Fibroblast of mammary gland (primary cell): ENCODE results near the gene IKZF2.

Experiments
- DNase-seq: peaks from one replicate; pipeline ENCODE4 v3.0.0-alpha.2; 2010; ENCODE audit warnings: low read depth
- H3K4me3 ChIP-seq: 2 replicates; pipeline ENCODE4 v1.5.1; 2011; ENCODE audit warnings: low read depth, mild to moderate bottlenecking, low read length, moderate library complexity; ENCODE audit not compliant: control insufficient read depth
- TF ChIP-seq, protein P1 (sequence below): conservative IDR thresholded peaks from 2 replicates; pipeline ENCODE4 v1.5.1; 2011; ENCODE audit warnings: low read depth, low read length, inconsistent platforms; ENCODE audit not compliant: control insufficient read depth, insufficient read depth

IKZF2 gene

DNA sequence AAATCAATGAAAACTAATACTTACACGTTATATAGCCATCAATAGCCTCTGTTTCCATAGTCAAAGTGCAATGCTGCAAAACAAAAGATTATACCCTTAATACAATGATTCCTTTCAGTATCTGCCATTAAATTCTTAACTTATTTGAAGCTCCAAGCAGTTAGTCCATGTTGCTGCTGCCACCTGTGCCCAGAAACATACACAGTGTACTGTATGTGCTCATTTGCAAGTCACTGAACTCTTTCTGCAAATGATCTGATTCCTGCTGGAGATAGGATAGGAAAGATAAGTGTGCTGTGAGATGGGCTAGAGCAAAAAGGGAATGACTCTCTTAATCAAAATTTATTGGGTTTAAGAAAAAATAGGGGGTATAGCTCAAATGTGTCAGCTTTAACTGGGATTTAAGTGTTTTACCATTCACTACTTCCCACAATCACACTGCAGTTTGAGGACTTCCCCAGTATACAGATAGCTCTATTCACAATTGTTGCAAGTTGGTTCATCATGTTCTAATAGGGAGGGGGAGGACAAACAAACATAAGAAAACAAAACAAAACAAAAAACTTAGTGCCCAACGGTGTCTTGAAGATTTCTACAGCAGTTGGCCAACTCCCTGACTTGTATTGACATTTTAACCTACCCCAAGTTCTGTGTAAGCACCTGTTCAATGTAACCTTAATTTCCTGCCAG, 2.7 kb downstream of the IKZF2 start:
- H3K4me3 ChIP-seq = peak overlapping the region; percentile 78
- DNase-seq = no peak
- TF ChIP-seq, protein P1, sequence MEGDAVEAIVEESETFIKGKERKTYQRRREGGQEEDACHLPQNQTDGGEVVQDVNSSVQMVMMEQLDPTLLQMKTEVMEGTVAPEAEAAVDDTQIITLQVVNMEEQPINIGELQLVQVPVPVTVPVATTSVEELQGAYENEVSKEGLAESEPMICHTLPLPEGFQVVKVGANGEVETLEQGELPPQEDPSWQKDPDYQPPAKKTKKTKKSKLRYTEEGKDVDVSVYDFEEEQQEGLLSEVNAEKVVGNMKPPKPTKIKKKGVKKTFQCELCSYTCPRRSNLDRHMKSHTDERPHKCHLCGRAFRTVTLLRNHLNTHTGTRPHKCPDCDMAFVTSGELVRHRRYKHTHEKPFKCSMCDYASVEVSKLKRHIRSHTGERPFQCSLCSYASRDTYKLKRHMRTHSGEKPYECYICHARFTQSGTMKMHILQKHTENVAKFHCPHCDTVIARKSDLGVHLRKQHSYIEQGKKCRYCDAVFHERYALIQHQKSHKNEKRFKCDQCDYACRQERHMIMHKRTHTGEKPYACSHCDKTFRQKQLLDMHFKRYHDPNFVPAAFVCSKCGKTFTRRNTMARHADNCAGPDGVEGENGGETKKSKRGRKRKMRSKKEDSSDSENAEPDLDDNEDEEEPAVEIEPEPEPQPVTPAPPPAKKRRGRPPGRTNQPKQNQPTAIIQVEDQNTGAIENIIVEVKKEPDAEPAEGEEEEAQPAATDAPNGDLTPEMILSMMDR = no peak

DNA sequence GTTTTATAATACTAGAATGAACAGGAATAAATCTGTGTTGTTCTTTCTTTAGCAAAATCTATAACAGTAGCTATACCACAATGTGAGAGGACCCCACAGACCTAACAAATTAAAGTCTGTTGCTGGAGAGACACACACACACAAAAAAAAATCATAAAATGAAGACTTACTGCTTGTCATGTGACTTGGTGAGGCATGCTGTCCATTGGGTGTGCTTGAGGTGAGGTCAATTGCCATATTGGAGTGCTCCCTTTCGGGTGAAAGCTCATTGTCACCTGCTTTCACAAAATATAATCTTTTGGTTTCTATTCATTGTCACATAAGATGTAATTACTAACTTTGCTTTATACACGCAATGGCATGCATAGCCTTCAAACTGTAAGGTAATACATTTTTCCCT, 3.9 kb downstream of the IKZF2 start:
- no peak overlapping the region for H3K4me3 ChIP-seq
- DNase-seq = no peak
- TF ChIP-seq, protein P1 = no peak

DNA sequence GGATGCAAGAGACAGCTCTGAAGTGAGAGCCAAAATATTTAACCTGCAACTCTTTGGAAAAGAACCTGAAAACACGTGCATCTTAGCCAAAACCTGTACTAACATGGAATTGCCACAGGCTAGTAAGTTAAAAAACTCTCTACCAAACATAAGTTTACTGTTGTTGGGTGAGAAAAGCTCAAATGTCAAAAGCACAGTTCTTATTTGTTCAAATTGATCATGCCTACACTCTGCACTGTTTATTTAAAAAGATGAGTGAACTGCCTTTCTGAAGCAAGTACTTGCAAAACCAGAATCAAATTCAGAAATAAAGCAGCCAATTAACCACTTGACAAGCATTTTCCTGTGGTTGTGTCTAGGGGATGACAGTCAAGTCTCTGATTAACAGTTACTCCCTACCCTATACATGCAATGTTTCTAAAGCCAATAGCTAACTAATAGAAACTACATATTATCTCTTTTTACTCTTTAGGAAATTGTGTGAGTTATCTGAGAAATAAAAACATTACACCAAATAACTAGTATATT, 5.6 kb downstream of the IKZF2 start:
- TF ChIP-seq, protein P1 = no peak
- no peak overlapping the region for H3K4me3 ChIP-seq
- DNase-seq = no peak

DNA sequence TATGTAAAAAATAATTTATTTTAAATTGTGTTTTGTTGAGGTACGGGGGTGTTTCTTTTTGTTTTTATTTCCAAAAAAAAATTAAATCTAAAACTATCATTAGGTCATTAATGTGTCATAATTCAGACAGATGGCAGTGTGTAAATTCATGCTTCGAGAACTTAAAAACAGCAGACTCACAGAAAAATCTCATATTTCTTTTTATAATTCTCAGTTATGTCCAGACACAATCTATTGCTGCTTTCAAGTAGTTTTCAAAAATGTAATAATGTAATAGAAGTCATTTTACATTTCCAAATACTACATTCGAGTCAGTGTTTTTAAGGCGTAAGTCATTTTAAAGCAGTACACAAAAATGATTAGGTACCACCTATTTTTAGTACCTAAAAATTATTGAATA, 14.3 kb downstream of the IKZF2 start:
- no peak overlapping the region for H3K4me3 ChIP-seq
- TF ChIP-seq, protein P1 = no peak
- DNase-seq = no peak

DNA sequence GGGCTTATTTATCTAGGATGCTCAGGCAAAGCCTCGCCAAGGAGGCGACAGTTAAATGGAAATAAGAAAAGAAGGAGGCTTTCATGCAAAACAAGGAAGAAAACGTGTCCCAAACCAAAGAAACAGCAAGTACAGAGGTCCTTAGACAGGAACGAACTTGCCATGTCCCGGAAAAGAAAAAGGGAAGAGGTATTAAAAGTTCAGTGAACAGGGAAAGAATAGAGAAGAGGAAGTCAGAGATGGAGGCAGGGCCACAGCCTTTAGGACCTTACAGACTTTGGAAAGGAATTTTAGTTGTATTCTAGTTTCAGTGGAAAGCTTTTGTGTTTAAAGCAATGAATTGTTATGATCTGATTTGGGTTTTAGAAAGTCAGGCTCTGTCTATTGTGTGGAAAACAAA, 22.1 kb downstream of the IKZF2 start:
- no peak for DNase-seq
- H3K4me3 ChIP-seq = no peak overlapping the region

DNA sequence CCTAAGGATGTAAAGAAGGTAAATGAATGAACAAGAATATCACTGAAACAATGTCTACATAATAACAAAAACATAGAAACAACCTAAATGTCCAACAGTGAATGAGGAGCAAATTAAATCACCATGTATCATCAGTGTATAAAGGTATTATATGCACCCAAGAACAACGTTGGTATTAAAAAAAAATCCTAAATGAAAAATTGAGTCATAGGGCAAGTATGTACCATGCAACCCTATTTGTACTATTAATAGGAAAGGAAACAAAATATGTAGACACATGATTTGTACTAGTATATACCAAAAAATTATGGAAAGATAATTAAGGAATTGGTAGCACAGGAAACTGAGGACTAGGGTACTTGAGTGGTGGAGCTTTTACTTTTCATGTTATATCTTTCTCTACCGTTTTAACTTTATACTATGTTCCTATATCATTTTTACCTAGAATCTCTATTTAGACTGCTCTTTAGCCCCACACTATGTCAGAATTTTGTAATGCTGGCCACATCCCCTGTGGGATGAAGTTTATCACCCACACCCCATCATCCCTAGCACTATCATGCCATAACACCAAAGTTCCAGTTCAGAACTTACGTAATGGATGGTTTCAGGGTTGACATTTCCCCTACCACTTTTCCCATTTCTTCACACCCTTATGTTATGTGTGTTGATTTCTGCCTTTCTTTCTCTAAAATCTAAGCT, 25.6 kb downstream of the IKZF2 start:
- no peak overlapping the region for H3K4me3 ChIP-seq
- TF ChIP-seq, protein P1 = peak; percentile 5
- DNase-seq = peak; percentile 25

More for the DNA sequence above, 22.1 kb downstream of the IKZF2 start:
- TF ChIP-seq, protein P1 = no peak
